CD14-positive monocyte (primary cell): ENCODE results near the gene TATDN2. TPM values are rescaled to one million over a fixed set of nuclear protein-coding genes. Genes with fewer than 3 reads are reported as not detected.

Experiments used
- DNase-seq, 3 donors: peaks; one replicate each; pipeline ENCODE4 v3.0.0-alpha.2; 2011 to 2022
- H2AFZ ChIP-seq: 2 replicates; pipeline ENCODE4 v1.6.0; 2012; ENCODE audit warnings: mild to moderate bottlenecking, low read depth, low read length, inconsistent platforms; ENCODE audit not compliant: insufficient read depth, poor library complexity, severe bottlenecking
- H3K27ac ChIP-seq, 2 donors: 1 replicate in 1 of 2; 2 replicates in 1 of 2; pipeline ENCODE4 v1.5.1; 2012 to 2013; ENCODE audit warnings: low read length in 2 of 2, control low read depth in 1 of 2, inconsistent platforms in 1 of 2, low read depth in 1 of 2, mild to moderate bottlenecking in 1 of 2
- H3K27me3 ChIP-seq, 2 donors: one replicate each; pipeline versions ENCODE4 v1.6.0 to v1.6.1; 2011 to 2013; ENCODE audit warnings: low read length in 2 of 2; ENCODE audit not compliant: control insufficient read depth in 2 of 2, insufficient read depth in 2 of 2
- H3K36me3 ChIP-seq, 2 donors: replicated peaks in 1 of 2; 1 replicate in 1 of 2; 2 replicates in 1 of 2; pipeline versions ENCODE4 v1.5.1 to v1.6.1; 2012 to 2013; ENCODE audit warnings: low read length in 2 of 2, control low read depth in 1 of 2, inconsistent platforms in 1 of 2, mild to moderate bottlenecking in 1 of 2; ENCODE audit not compliant: insufficient read depth in 2 of 2, control insufficient read depth in 1 of 2
- H3K4me1 ChIP-seq, 2 donors: 1 replicate in 1 of 2; 2 replicates in 1 of 2; pipeline versions ENCODE4 v1.5.1 to v1.6.1; 2012 to 2013; ENCODE audit warnings: low read length in 2 of 2, control low read depth in 1 of 2, inconsistent platforms in 1 of 2, mild to moderate bottlenecking in 1 of 2, moderate library complexity in 1 of 2; ENCODE audit not compliant: insufficient read depth in 2 of 2, control insufficient read depth in 1 of 2
- H3K4me2 ChIP-seq: replicated peaks from 2 replicates; pipeline ENCODE3; 2012; ENCODE audit warnings: low read length, moderate library complexity, mild to moderate bottlenecking; ENCODE audit not compliant: poor library complexity, severe bottlenecking; ENCODE audit errors: extremely low read depth
- H3K4me3 ChIP-seq, 3 experiments: fragments of 200-600 bp in 1 of 3; sonication (generic) in 1 of 3; replicated peaks in 1 of 3; 1 replicate in 2 of 3; 2 replicates in 1 of 3; pipeline ENCODE4 v1.5.1; 2011 to 2013; ENCODE audit warnings: low read length in 3 of 3, mild to moderate bottlenecking in 3 of 3, control low read depth in 2 of 3, low read depth in 2 of 3, inconsistent platforms in 1 of 3, moderate library complexity in 1 of 3
- H3K79me2 ChIP-seq: 2 replicates; pipeline ENCODE4 v1.6.0; 2012; ENCODE audit warnings: mild to moderate bottlenecking, control low read depth, inconsistent platforms, low read length, moderate library complexity; ENCODE audit not compliant: insufficient read depth
- H3K9ac ChIP-seq: 2 replicates; pipeline ENCODE4 v1.6.0; 2017; ENCODE audit warnings: low read length, mild to moderate bottlenecking; ENCODE audit not compliant: insufficient read depth, poor library complexity, severe bottlenecking
- H3K9me3 ChIP-seq, 2 donors: replicated peaks in 1 of 2; 1 replicate in 1 of 2; 2 replicates in 1 of 2; pipeline versions ENCODE4 v1.5.1 to v1.6.1; 2012 to 2013; ENCODE audit warnings: low read length in 2 of 2, control low read depth in 1 of 2; ENCODE audit not compliant: control insufficient read depth in 1 of 2, insufficient read depth in 1 of 2
- H4K20me1 ChIP-seq: 2 replicates; pipeline ENCODE4 v1.6.0; 2012; ENCODE audit warnings: mild to moderate bottlenecking, low read length, control low read depth, moderate library complexity; ENCODE audit not compliant: insufficient read depth
- H3K27ac Mint-ChIP-seq, 7 donors: one replicate each; pipeline ENCODE4 v1.8.0; 2020; ENCODE audit warnings: mild to moderate bottlenecking in 7 of 7, mixed read lengths in 7 of 7, moderate library complexity in 6 of 7, inconsistent platforms in 2 of 7
- H3K27me3 Mint-ChIP-seq, 3 donors: one replicate each; pipeline ENCODE4 v1.8.0; 2021 to 2022; ENCODE audit warnings: low read depth in 3 of 3, mild to moderate bottlenecking in 3 of 3, mixed read lengths in 3 of 3, moderate library complexity in 3 of 3, inconsistent platforms in 1 of 3
- H3K36me3 Mint-ChIP-seq, 2 donors: one replicate each; pipeline ENCODE4 v1.8.0; 2020; ENCODE audit warnings: mixed read lengths in 2 of 2, inconsistent platforms in 1 of 2, mild to moderate bottlenecking in 1 of 2
- H3K4me1 Mint-ChIP-seq: one replicate; pipeline ENCODE4 v1.8.0; 2020; ENCODE audit warnings: mild to moderate bottlenecking, mixed read lengths
- H3K4me3 Mint-ChIP-seq, 2 donors: one replicate each; pipeline ENCODE4 v1.8.0; 2020; ENCODE audit warnings: mild to moderate bottlenecking in 2 of 2, mixed read lengths in 2 of 2, moderate library complexity in 1 of 2
- H3K9me3 Mint-ChIP-seq, 7 donors: one replicate each; pipeline ENCODE4 v1.8.0; 2020 to 2022; ENCODE audit warnings: mixed read lengths in 7 of 7, mild to moderate bottlenecking in 6 of 7, moderate library complexity in 6 of 7, inconsistent platforms in 2 of 7
- WGBS: methylation state at CpG from one replicate; pipeline ENCODE4 v1.1.5; 2013; ENCODE audit warnings: missing lambda C conversion rate; ENCODE audit not compliant: insufficient coverage; 5-methylcytosine and 5-hydroxymethylcytosine counted together
- intact Hi-C, 2 donors: fragments of 100-400 bp; cut with micrococcal nuclease; formaldehyde crosslinking; loops; one replicate each; pipeline versions ENCODE4 v1.15.0 to v1.15.1; 2023
- polyA plus RNA-seq, 3 donors: library from polyadenylated mRNA; depleted of rRNA in 1 of 3; unstranded in 2 of 3; stranded (reverse) in 1 of 3; fragments of 300-500 nt in 2 of 3; fragments of >200 nt in 1 of 3; fragmentation: Illumina TruSeq in 2 of 3; gene quantifications; 1 replicate in 2 of 3; 2 replicates in 1 of 3; pipeline ENCODE4 v1.2.3, GENCODE V29; 2012 to 2021
- TF ChIP-seq, protein P1 (sequence below): fragments of 200-600 bp; IDR thresholded peaks from one replicate; pipeline ENCODE4 v1.8.0; 2022; ENCODE audit warnings: antibody characterized with exemption, mild to moderate bottlenecking

Gene TATDN2
- polyA plus RNA-seq, 3 donors: 6.0 to 27.1 (median 6.0) TPM

DNA sequence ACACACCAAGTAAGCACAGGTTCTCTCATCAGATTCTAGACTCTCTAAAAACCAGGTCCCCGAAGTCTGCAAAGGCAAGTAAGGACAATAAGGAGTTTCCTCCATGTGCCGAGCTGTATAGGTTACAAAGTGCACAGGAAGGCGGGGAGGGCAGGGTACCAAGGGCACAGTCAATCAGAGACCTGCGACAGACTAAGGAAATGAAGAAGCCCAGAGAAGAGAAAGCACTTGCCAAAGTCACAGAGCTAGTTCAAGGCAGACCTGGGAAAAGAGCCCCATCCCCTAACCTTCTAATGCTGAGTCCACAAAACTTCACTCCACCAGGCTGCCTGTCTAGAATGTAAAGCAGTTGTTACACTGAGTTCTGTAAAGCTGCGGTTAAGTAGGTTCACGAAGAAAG is 71.0 kb downstream of the TATDN2 start:
- Histone ChIP-seq H3K9ac (no peak overlapping the region), H3K4me3 (peak overlapping the region in 1 of 3 experiments; percentile 88), H3K79me2 (peaks cover 48% of the 10 kb centered on the region), H3K4me1 (peaks cover 16 to 22% of the 10 kb centered on the region in 2 donors), H4K20me1 (peaks cover 32% of the 10 kb centered on the region), H3K27me3 (no peaks in the 10 kb centered on the region), H3K4me2 (peak overlapping the region; percentile 78), H3K9me3 (no peaks in the 10 kb centered on the region), H2AFZ (no peak overlapping the region), H3K27ac (peak overlapping the region in 1 of 2 donors; percentile 94), H3K36me3 (peaks cover 45 to 50% of the 10 kb centered on the region in 2 donors)
- intact Hi-C loops: no loop called here
- peaks cover 0 to 3% (median 0%) of the 10 kb centered on the region in 7 donors for H3K9me3 Mint-ChIP-seq
- H3K4me1 Mint-ChIP-seq: peaks cover 21% of the 10 kb centered on the region
- H3K27me3 Mint-ChIP-seq: peaks cover 0 to 2% (median 0%) of the 10 kb centered on the region in 3 donors
- H3K4me3 Mint-ChIP-seq: no peak overlapping the region
- peak overlapping the region in 4 of 7 donors; percentile 41 to 74 (median 72) for H3K27ac Mint-ChIP-seq
- peaks cover 37 to 46% of the 10 kb centered on the region in 2 donors for H3K36me3 Mint-ChIP-seq
- 93% methylated on average over 3 of the region's 6 CpGs for WGBS
- TF ChIP-seq, protein P1, sequence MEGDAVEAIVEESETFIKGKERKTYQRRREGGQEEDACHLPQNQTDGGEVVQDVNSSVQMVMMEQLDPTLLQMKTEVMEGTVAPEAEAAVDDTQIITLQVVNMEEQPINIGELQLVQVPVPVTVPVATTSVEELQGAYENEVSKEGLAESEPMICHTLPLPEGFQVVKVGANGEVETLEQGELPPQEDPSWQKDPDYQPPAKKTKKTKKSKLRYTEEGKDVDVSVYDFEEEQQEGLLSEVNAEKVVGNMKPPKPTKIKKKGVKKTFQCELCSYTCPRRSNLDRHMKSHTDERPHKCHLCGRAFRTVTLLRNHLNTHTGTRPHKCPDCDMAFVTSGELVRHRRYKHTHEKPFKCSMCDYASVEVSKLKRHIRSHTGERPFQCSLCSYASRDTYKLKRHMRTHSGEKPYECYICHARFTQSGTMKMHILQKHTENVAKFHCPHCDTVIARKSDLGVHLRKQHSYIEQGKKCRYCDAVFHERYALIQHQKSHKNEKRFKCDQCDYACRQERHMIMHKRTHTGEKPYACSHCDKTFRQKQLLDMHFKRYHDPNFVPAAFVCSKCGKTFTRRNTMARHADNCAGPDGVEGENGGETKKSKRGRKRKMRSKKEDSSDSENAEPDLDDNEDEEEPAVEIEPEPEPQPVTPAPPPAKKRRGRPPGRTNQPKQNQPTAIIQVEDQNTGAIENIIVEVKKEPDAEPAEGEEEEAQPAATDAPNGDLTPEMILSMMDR: no peak
- no peak for DNase-seq

DNA sequence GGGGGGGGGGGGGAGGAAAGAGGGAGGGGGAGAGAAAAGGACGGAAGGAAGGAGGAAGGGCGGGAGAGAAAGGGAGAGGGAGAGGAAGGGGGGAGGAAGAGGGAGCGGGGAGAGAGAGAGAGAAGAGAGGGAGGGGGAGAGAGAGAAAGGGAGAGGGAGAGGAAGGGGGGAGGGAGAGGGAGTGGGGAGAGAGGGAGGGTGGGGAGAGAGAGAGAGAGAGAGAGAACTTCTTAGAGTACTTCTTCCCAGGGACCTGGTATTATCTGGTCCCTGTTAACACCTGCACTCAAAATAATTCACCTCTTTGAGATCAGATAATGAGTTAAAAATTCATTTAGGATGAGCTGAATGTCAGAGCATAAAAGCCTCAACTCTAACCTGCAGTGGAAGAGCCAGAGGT is 71.5 kb downstream of the TATDN2 start:
- Histone ChIP-seq H3K9me3 (no peaks in the 10 kb centered on the region), H3K4me3 (peak overlapping the region; percentile 73 to 93 (median 88)), H3K36me3 (peaks cover 39 to 44% of the 10 kb centered on the region in 2 donors), H3K27ac (peak overlapping the region in 1 of 2 donors; percentile 94), H3K4me1 (peaks cover 16 to 22% of the 10 kb centered on the region in 2 donors), H4K20me1 (peaks cover 27% of the 10 kb centered on the region), H3K79me2 (peaks cover 48% of the 10 kb centered on the region), H2AFZ (peak overlapping the region; percentile 83), H3K4me2 (peak overlapping the region; percentile 78), H3K9ac (peak overlapping the region; percentile 96), H3K27me3 (no peaks in the 10 kb centered on the region)
- Mint-ChIP-seq H3K27ac (peak overlapping the region in 5 of 7 donors; percentile 68 to 96 (median 93)), H3K9me3 (peaks cover 0 to 3% (median 0%) of the 10 kb centered on the region in 7 donors), H3K36me3 (peaks cover 32 to 40% of the 10 kb centered on the region in 2 donors), H3K27me3 (peaks cover 0 to 4% (median 0%) of the 10 kb centered on the region in 3 donors), H3K4me3 (peak overlapping the region; percentile 89 to 95), H3K4me1 (peaks cover 21% of the 10 kb centered on the region)
- WGBS: 0% methylated on average over 1 of the region's 3 CpGs
- TF ChIP-seq, protein P1: no peak
- no peak for DNase-seq
- intact Hi-C loops: loop anchor here (2.0 to 10.0 kb wide), 3 partner anchors 205 to 527 kb away; partner anchors contain the start of genes ARPC4 (in 1 of the 2), BRK1 (in 1 of the 2), CRELD1 (in 1 of the 2) and TADA3 (in 1 of the 2)
